Endodermal cell (in vitro differentiated cells): ENCODE data around the gene FAM20A. TPM values are rescaled to one million over a fixed set of nuclear protein-coding genes. Genes with fewer than 3 reads are reported as not detected.
A peak's percentile ranks its signal among the peaks of the same experiment; 100 is the strongest.

Experiments used
- DNase-seq: peaks from one replicate; pipeline ENCODE4 v3.0.0-alpha.2; 2017
- H3K27ac ChIP-seq: 2 replicates; pipeline ENCODE4 v1.5.1; 2013; ENCODE audit warnings: mild to moderate bottlenecking, low read depth, low read length, moderate library complexity
- H3K27me3 ChIP-seq: 2 replicates; pipeline ENCODE4 v1.6.1; 2013; ENCODE audit warnings: mild to moderate bottlenecking, low read length, moderate library complexity; ENCODE audit not compliant: insufficient read depth, control insufficient read depth, poor library complexity, severe bottlenecking
- H3K36me3 ChIP-seq: 2 replicates; pipeline ENCODE4 v1.7.0; 2013; ENCODE audit warnings: mild to moderate bottlenecking, low read length, moderate library complexity; ENCODE audit not compliant: control insufficient read depth, insufficient read depth
- H3K4me1 ChIP-seq: one replicate; pipeline ENCODE4 v1.7.0; 2013; ENCODE audit warnings: low read length; ENCODE audit not compliant: control insufficient read depth, insufficient read depth
- H3K4me3 ChIP-seq: 2 replicates; pipeline ENCODE4 v1.5.1; 2013; ENCODE audit warnings: mild to moderate bottlenecking, low read length, moderate library complexity
- H3K9ac ChIP-seq: 2 replicates; pipeline ENCODE4 v1.6.1; 2013; ENCODE audit warnings: mild to moderate bottlenecking, low read length, moderate library complexity; ENCODE audit not compliant: poor library complexity, severe bottlenecking; ENCODE audit errors: extremely low read depth
- H3K9me3 ChIP-seq: 2 replicates; pipeline ENCODE4 v1.6.1; 2013; ENCODE audit warnings: mild to moderate bottlenecking, low read length, moderate library complexity; ENCODE audit not compliant: control insufficient read depth
- H3K27ac Mint-ChIP-seq: 2 replicates; pipeline ENCODE4 v1.8.0; 2020; ENCODE audit warnings: mixed read lengths
- H3K27me3 Mint-ChIP-seq: 2 replicates; pipeline ENCODE4 v1.8.0; 2021; ENCODE audit warnings: mild to moderate bottlenecking, mixed read lengths; ENCODE audit not compliant: insufficient read depth
- H3K36me3 Mint-ChIP-seq: 2 replicates; pipeline ENCODE4 v1.8.0; 2020; ENCODE audit warnings: low read depth, mixed read lengths
- H3K4me1 Mint-ChIP-seq: 2 replicates; pipeline ENCODE4 v1.8.0; 2020; ENCODE audit warnings: mixed read lengths
- H3K4me3 Mint-ChIP-seq: 2 replicates; pipeline ENCODE4 v1.8.0; 2020; ENCODE audit warnings: mild to moderate bottlenecking, moderate library complexity, mixed read lengths
- H3K9me3 Mint-ChIP-seq: 2 replicates; pipeline ENCODE4 v1.8.0; 2020; ENCODE audit warnings: mild to moderate bottlenecking, mixed read lengths
- WGBS, 2 experiments: methylation state at CpG; one replicate each; pipeline versions ENCODE4 v1.1.5 to v1.1.7; 2013; ENCODE audit warnings: missing lambda C conversion rate in 2 of 2, mixed read lengths in 1 of 2; ENCODE audit not compliant: insufficient coverage in 1 of 2, insufficient read length in 1 of 2; 5-methylcytosine and 5-hydroxymethylcytosine counted together
- total RNA-seq, 2 donors: library from RNA; stranded (reverse); fragmentation: NEBNext Ultra II Directional in 1 of 2; extraction: Animal tissue kit (Norgen Biotek cat#: 25700) in 1 of 2; gene quantifications; 2 replicates in 1 of 2; 3 replicates in 1 of 2; pipeline ENCODE4 v1.2.1, GENCODE V29; 2021
- TF ChIP-seq, protein P1 (sequence below): fragments of 200-600 bp; sonication (generic); conservative IDR thresholded peaks from 2 replicates; pipeline ENCODE4 v1.5.0; 2021; ENCODE audit warnings: antibody characterized with exemption, mild to moderate bottlenecking

FAM20A gene
- total RNA-seq, 2 donors from 2014 or later: 58.7 to 74.3 TPM

GRCh38 chr17:68534695-68535088 lies 66.5 kb downstream of the FAM20A start:
- no peak overlapping the region for H3K4me3 ChIP-seq
- H3K36me3 Mint-ChIP-seq: peaks cover 68% of the 10 kb centered on the region
- 95 to 100% methylated on average over 4 to 6 of the region's 6 CpGs for WGBS, 2 experiments
- no peak for DNase-seq
- peak overlapping the region; percentile 22 for H3K27ac Mint-ChIP-seq
- H3K27ac ChIP-seq: no peak overlapping the region
- TF ChIP-seq, protein P1, sequence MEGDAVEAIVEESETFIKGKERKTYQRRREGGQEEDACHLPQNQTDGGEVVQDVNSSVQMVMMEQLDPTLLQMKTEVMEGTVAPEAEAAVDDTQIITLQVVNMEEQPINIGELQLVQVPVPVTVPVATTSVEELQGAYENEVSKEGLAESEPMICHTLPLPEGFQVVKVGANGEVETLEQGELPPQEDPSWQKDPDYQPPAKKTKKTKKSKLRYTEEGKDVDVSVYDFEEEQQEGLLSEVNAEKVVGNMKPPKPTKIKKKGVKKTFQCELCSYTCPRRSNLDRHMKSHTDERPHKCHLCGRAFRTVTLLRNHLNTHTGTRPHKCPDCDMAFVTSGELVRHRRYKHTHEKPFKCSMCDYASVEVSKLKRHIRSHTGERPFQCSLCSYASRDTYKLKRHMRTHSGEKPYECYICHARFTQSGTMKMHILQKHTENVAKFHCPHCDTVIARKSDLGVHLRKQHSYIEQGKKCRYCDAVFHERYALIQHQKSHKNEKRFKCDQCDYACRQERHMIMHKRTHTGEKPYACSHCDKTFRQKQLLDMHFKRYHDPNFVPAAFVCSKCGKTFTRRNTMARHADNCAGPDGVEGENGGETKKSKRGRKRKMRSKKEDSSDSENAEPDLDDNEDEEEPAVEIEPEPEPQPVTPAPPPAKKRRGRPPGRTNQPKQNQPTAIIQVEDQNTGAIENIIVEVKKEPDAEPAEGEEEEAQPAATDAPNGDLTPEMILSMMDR: no peak
- no peaks in the 10 kb centered on the region for H3K9me3 Mint-ChIP-seq
- H3K9me3 ChIP-seq: no peaks in the 10 kb centered on the region
- no peak overlapping the region for H3K9ac ChIP-seq
- H3K4me1 ChIP-seq: no peaks in the 10 kb centered on the region
- peaks cover 95% of the 10 kb centered on the region for H3K36me3 ChIP-seq
- H3K4me3 Mint-ChIP-seq: no peak overlapping the region
- no peaks in the 10 kb centered on the region for H3K27me3 Mint-ChIP-seq
- H3K4me1 Mint-ChIP-seq: no peaks in the 10 kb centered on the region
- H3K27me3 ChIP-seq: no peaks in the 10 kb centered on the region

DNA sequence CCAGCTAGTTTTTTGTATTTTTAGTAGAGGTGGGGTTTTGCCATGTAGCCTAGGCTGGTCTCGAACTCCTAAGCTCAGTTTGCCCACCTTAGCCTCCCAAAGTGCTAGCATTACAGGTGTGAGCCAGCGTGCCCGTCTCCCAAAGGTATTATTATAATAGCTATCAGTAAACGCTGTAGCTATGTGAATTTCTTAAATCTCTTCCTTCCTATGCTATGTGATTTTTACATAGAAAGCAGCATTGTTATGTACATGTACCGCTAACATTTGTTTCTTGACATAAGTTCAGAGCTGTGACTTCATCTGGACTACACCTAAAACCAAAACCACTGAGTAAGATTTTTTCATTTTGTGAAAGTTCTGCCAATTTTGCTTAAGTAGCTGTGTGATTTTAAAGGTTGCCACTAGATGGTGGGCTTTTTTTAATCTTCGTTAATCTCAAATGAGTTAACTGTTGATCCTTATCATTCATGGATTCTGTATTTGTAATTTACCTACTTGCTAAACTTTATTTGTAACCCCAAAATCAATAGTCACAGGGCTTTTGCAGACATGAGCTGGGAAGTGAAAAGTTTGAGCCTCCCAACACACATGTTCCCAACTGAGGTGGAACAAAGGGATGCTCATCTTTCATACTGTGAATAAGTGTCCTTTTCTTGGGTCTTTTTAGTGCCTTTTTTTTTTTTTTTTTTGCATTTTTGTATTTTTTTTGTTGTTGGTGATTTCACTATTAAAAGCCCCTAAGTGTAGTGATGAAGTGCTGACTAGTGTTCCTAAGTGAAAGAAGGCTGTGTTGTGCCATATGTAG lies 67.1 kb downstream of the FAM20A start:
- Histone ChIP-seq H3K4me1 (no peaks in the 10 kb centered on the region), H3K9ac (no peak overlapping the region), H3K4me3 (no peak overlapping the region), H3K36me3 (peaks cover 96% of the 10 kb centered on the region), H3K27ac (no peak overlapping the region), H3K9me3 (no peaks in the 10 kb centered on the region), H3K27me3 (no peaks in the 10 kb centered on the region)
- WGBS, 2 experiments: 93 to 100% methylated on average over 5 to 6 of the region's 6 CpGs
- Mint-ChIP-seq H3K4me1 (no peaks in the 10 kb centered on the region), H3K9me3 (no peaks in the 10 kb centered on the region), H3K27me3 (no peaks in the 10 kb centered on the region), H3K4me3 (no peak overlapping the region), H3K27ac (no peak overlapping the region), H3K36me3 (peaks cover 67% of the 10 kb centered on the region)
- no peak for DNase-seq
- TF ChIP-seq, protein P1: peak; percentile 73

- H3K4me3 ChIP-seq: no peak overlapping the region
- H3K9ac ChIP-seq: no peak overlapping the region
- Mint-ChIP-seq H3K27ac (no peak overlapping the region), H3K9me3 (no peaks in the 10 kb centered on the region), H3K36me3 (peaks cover 68% of the 10 kb centered on the region), H3K27me3 (no peaks in the 10 kb centered on the region), H3K4me3 (no peak overlapping the region), H3K4me1 (peaks cover 4% of the 10 kb centered on the region)
- 90 to 100% methylated on average over 1 to 3 of the region's 3 CpGs for WGBS, 2 experiments
- no peaks in the 10 kb centered on the region for H3K27me3 ChIP-seq
- DNase-seq: no peak
- no peak overlapping the region for H3K27ac ChIP-seq
- no peaks in the 10 kb centered on the region for H3K4me1 ChIP-seq
- TF ChIP-seq, protein P1: no peak
- H3K9me3 ChIP-seq: no peaks in the 10 kb centered on the region
- peaks cover 97% of the 10 kb centered on the region for H3K36me3 ChIP-seq
These were observed 68.3 kb downstream of the FAM20A start for GRCh38 chr17:68532826-68533225.
